GM18526 (cell line): ENCODE results near the gene METTL26.

ENCODE experiments used
- POLR2A ChIP-seq: IDR thresholded peaks from 3 replicates; pipeline ENCODE4 v1.6.1; 2011; ENCODE audit not compliant: insufficient read length; ENCODE audit errors: extremely low read depth

METTL26 gene

DNA sequence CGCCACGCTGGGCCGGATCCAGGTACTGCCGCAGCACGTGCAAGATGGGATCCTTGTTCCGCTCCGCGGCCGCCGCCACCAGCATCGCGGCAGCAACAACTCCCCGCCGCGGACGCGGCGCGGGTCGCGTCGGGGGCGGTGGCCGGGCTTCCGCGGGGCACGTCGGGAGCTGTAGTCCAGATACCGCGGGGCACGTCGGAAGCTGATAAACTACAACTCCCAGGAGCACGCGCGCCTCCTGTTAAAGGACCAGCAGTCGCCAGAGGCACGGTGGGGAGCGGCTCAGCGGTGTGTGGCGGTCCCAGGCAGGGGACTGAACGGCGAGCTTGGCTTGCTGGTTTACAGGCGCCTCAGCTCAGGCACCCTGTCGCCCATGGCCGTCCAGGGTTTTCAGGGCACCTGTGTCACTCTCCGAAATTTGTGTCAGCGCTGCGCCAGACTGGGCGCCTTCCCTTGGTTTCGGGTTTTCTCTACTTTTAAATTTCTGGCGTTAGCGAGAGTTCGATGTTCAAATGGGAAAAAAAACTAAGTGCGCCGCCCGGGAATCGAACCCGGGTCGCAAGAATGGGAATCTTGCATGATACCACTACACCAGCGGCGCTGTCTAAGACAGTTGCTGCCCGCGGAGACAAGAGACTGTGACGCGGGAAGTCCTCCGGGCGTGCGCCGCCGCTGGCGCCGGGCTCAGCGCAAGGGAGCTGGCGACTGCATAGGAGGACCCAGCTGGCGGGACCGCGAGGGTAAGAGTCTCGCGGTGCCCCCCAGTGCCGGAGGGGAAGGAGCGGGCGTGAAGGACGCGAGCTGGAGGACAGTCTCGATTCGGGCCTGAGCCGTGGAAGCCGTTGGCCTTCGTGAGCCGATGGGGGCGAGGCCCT lies at the start of gene METTL26:
Gene METTL26, minus strand, starts transcription at position 100 of the 875 bp plus-strand sequence. Its CDS starts 15 bp downstream, at position 85.
- TF ChIP-seq POLR2A: peak; percentile 77

DNA sequence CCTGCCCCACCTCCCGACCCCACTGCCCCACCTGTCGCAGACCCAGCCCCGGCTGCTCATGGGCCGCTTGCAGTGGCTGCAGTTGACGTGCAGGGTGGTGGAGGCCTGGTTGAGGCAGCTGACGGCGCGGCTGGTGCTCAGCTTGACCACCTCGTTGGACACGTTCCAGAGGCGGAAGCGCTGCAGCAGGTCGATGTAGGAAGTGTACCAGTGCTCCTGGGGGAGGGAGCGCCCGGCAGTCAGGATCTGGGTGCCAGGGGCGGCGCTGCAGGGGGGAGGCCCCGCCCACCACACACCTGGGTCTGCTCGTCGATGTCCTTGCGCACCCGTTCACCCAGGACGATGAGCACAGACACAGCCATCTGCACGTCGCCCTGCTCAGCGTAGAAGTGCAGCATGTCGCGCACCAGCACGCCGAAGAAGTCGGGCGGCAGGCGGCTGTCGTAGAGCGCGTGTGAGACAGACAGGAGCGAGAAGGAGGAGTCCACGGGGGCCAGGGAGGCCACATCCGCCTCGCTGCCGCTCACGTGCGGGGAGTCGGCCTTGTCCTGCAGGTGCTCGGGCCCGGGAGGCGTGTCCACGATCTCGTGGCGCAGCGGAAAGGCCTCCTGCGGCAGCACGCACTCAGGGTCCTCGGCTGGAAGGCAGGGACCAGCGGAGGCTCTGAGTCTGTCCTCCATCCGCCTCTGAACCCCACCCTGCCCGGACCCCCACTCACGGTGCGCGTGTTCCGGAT lies 49.0 kb upstream of the METTL26 start:
- TF ChIP-seq POLR2A: no peak

DNA sequence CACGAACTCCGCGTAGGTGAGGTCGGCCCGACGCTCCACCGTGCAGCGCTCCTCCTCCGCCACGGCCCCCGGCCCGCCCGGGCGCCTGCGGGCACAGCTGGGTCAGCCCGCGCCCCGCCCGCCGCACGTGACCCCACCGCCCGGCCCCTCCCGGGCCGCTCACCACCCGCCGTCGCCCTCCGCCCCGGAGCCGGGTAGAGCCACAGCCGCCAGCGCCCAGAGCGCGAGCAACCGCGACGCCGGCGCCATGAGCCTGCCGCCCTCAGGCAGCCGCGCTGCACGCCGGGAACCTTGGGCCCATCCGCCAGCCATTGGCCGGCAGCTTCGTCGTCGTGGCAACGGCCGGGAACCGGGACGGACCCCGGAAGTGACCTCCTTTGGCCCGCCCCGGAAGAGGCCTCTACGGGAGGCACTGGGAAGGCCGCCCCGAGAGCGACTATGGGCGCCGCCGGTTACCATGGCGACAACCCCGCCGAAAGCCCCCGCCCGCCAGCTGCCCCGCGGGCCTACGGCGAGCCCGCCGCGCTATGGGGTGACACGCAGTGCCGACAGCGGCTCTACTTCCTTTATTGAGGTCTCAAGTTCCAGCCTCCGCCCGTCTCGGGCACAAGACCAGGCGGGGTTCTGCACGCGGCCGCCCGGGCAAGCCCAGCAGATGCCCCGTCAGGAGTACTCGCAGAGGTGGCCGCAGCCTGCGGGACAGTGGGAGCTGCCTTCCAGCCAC lies 48.1 kb upstream of the METTL26 start, which contains the start of gene JMJD8:
Gene JMJD8, minus strand, starts transcription at position 264 of the 724 bp plus-strand sequence. Its CDS starts 15 bp downstream, at position 249.
- TF ChIP-seq POLR2A: peak; percentile 90

DNA sequence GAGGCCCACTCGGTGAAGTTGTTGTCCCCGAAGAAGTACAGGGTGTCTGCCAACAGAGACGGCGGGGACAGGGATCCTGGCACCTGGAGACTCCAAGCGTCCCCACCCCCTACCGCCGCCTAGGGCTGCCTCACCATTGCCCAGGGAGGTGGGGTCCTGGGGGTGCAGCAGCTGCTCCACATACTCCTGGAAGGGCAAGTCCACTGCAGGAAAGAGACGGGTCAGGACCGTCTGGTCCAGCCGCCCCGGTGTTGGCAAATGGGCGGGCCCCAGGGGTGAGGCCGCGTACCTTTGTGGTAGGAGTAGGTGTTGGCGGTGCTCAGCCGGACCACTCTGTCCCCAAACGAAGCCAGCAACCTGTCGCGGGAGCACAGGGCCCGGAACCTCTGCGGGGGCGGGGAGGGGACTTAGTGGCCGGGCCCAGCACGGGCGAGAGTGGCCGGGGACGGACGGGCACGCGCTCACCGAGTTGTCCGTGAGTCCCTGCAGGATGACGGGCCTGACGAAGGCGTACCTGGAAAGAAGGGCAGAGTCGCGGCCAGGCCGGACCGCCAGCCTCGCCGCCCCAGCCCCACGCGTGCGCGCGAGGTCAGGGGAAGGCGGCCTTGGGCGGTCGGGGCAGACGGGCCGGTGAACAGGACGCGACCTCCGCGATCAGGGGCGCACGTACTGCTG lies 47.4 kb upstream of the METTL26 start:
- TF ChIP-seq POLR2A: no peak

DNA sequence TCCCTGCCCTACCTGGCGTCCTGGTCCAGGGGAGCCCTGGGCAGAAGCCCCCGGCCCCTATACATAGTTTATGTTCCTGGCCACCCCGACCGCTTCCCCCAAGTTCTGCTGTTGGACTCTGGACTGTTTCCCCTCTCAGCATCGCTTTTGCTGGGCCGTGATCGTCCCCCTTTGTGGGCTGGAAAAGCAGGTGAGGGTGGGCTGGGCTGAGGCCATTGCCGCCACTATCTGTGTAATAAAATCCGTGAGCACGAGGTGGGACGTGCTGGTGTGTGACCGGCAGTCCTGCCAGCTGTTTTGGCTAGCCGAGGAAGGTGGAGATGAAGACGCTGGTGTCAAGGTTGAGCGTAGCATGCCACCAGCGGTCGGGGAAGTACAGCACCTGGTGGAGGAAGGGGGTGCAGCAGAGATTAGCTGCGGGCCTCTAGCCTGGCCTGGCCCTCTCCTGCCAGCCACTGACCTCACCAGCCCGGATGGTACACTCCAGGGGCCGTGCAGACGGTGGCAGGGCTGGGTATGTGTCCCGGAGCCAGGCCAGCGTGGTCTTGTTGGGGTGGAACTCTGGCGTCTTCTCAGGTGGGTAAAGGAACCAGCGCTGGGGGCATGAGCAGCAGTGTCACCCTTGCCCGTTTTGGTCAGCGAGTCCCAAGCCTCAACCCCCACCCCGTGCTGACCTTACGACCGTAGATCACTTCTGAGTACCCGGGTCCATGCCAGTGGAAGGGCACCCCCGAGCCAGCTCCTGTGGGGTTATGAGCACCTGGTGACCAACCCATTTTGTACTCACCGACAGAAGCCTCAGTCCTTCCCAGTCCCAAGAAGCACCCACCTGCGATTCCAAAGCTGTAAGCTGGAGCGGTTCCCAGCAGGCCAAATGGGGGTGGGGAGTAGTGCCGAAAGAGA lies 46.6 kb upstream of the METTL26 start:
- no peak for TF ChIP-seq POLR2A

DNA sequence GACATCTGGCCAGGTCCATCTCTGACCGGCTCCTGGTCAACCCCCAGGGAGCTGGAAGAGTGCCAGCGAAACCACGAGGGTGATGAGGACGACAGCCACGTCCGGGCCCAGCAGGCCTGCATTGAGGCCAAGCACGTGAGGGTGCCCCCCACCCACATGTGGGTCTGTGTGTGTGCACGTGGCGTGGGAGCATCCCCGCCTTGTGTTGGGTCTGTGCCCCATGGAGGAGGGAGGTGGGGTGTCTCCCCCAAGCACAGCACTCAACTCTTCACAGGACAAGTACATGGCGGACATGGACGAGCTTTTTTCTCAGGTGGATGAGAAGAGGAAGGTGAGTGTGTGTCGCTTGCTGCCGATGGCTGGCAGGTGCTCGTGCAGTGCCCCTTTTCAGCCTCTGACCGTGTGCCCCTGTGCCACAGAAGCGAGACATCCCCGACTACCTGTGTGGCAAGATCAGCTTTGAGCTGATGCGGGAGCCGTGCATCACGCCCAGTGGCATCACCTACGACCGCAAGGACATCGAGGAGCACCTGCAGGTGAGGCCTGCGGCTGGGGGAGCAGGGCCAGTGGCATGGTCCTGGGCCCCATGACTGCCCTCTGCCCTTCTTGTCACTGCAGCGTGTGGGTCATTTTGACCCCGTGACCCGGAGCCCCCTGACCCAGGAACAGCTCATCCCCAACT lies 45.8 kb upstream of the METTL26 start:
- TF ChIP-seq POLR2A: no peak

DNA sequence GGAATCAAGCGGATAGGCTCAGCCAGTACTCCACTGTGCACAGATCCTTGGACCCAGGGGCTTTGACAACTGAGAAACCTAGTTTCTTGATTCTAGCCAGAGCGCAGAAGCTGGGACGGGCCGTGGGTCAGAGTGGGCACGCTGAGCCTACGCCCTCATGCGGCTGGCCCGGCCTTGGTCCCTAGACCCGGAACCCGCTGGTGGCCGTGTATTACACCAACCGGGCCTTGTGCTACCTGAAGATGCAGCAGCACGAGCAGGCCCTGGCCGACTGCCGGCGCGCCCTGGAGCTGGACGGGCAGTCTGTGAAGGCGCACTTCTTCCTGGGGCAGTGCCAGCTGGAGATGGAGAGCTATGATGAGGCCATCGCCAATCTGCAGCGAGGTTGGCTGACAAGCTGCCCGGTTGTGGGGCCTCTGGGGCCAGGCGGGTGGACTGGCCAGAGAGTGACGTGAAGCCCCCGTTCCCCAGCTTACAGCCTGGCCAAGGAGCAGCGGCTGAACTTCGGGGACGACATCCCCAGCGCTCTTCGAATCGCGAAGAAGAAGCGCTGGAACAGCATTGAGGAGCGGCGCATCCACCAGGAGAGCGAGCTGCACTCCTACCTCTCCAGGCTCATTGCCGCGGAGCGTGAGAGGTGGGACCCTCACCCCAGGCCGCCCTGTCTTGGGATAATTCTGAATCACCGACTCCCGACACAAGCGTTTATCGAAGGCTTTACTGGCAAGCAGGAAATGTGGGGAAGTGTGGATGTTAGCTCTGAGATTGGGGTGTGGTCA lies 45.1 kb upstream of the METTL26 start:
- no peak for TF ChIP-seq POLR2A

DNA sequence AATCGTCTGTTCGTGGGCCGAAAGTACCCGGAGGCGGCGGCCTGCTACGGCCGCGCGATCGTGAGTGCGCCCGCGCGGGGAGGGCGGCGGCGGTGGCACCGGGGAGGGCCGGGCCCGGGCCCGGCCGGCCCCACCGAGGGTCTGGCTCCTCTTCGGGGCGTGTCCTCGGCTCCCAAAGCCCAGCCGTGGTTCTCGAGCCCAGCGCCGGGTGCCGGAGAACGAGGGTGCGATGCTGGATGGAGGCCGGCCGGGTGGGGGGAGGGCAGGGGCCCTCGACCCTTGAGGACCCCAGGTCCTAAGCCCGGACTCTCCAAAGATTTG lies 44.5 kb upstream of the METTL26 start:
- no peak for TF ChIP-seq POLR2A

DNA sequence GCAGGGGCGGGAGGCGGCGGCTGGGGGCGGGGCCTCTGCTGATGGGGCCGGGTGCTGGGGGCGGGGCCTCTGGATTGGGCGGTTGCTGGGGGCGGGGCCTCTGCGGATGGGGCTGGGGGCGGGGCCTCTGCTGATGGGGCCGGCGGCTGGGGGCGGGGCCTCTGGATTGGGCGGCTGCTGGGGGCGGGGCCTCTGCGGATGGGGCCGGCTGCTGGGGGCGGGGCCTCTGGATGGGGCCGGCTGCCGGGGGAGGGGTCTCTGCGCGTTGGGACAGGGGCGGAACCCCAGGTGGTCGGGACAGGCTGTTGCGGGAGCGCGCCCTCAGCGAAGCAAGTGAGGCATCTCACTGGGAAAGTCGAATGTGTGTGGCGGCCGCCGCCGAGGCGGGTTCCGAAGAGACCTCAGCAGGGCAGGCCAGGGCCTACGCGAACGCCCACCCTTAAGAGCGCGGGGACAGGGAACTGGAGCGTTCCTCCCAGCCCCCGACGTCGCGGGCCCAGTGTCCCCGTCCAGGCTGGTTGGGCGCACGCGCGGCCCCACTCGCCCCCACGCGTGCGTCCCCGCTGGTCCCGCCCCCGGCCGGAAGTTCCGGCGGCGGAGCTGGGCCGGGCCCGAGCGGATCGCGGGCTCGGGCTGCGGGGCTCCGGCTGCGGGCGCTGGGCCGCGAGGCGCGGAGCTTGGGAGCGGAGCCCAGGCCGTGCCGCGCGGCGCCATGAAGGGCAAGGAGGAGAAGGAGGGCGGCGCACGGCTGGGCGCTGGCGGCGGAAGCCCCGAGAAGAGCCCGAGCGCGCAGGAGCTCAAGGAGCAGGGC lies 43.9 kb upstream of the METTL26 start, which contains the start of gene STUB1:
Gene STUB1, plus strand, starts transcription at position 597 of the 811 bp plus-strand sequence. Its CDS starts 116 bp downstream, at position 713.
- peak; percentile 88 for TF ChIP-seq POLR2A

DNA sequence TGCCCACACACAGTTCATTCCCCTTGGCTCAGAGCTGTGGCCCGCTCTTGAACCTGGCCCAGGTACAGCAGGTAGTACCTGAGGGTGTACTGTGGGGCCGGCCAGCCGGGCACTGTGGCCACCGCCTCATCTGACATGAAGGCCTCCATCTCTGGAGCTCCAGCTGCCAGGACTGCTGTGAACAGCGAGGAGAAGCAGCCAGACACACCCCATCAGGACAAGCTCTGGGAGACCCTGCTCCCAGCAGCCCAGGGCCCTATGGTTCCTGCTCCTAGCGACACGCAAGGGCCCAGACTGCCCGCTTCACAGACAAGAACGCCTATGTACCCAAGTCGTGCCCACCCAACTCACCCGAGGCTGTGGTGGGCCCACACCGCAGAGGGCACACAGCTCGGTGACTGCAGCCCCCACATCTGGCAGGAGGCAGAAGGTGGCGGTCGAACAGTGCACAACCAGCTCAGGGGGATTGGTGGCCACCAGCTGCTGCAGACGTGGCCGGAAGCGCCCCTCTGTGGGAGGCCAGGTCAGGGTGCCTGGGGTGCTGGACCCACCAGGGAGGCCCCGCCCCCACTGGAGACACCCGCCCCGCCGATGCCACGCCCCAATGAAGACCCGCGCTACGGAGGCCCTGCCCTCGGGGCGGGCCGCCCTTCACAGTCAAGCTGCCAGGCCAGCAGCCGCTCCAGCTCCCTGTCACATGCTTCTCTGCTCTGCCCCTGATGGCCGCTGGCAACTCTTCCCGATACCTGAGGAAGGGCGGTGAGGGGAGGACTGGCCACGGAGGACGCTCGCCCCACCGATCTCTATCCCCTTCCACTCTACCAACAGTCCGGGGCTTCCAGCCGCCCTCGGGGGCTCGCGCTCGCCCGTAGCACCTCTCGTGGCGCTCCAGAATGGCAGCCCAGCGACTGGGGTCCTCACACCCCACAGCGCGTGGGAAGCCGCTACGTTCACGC lies 43.0 kb upstream of the METTL26 start:
- TF ChIP-seq POLR2A: no peak
